A549 (cell line): ENCODE data around the gene KCNAB3. TPM values are rescaled to one million over a fixed set of nuclear protein-coding genes. Genes with fewer than 3 reads are reported as not detected.

Experiments used
- ATAC-seq, 2 experiments: fragments of 200-7000 bp in 1 of 2; fragments of >200 bp in 1 of 2; cut with Nextera tagmentation in 1 of 2; cut with Tn5 transposase in 1 of 2; 3 replicates each; pipeline versions ENCODE4 v1.8.0 to v1.9.1; 2018 to 2020; ENCODE audit warnings: mild to moderate bottlenecking in 1 of 2, moderate library complexity in 1 of 2
- CTCF ChIA-PET: fragments of 300-600 bp; sonication (Branson Sonifier 250); formaldehyde crosslinking; extraction: SDS; loops from one replicate; lab custom pipeline; 2021; ENCODE audit warnings: antibody characterized with exemption, inconsistent platforms; lab: Yijun Ruan, JAX
- POLR2A ChIA-PET: fragments of 350-600 bp; formaldehyde crosslinking; extraction: SDS; loops from one replicate; lab custom pipeline; 2021; ENCODE audit warnings: antibody characterized with exemption, inconsistent platforms; lab: Yijun Ruan, JAX
- DNase-seq, 2 experiments: peaks; one replicate each; pipeline versions ENCODE4 v3.0.0 to v3.0.0-alpha.2; 2011 to 2016; ENCODE audit warnings: low read depth in 1 of 2, low spot score in 1 of 2
- FAIRE-seq: peaks from 2 replicates; lab custom pipeline; 2011; peaks lifted over from hg19 to GRCh38; lab: Jason Lieb, UNC
- H3K27ac ChIP-seq, 2 experiments: fragments of >200 bp; sonication (Bioruptor Twin); formaldehyde crosslinking; 3 replicates each; pipeline ENCODE4 v1.5.1; 2016 to 2017
- H3K4me1 ChIP-seq: fragments of >200 bp; sonication (Bioruptor Twin); formaldehyde crosslinking; 3 replicates; pipeline ENCODE4 v1.6.1; 2016
- H3K4me2 ChIP-seq: fragments of >200 bp; sonication (Bioruptor Twin); formaldehyde crosslinking; 3 replicates; pipeline ENCODE4 v1.6.1; 2016
- H3K4me3 ChIP-seq: fragments of >200 bp; sonication (Bioruptor Twin); formaldehyde crosslinking; 3 replicates; pipeline ENCODE4 v1.5.1; 2016
- H3K9me3 ChIP-seq: fragments of >200 bp; sonication (Bioruptor Twin); formaldehyde crosslinking; 3 replicates; pipeline ENCODE4 v1.6.1; 2016
- BHLHE40 ChIP-seq: IDR thresholded peaks from 2 replicates; pipeline ENCODE4 v1.6.1; 2012; ENCODE audit warnings: low read depth, low read length, inconsistent platforms
- CBX2 ChIP-seq: fragments of 200-600 bp; sonication (generic); IDR thresholded peaks from 2 replicates; pipeline ENCODE4 v1.6.1; 2016; ENCODE audit warnings: low read depth, mild to moderate bottlenecking, borderline replicate concordance
- CHD2 ChIP-seq: fragments of 150-350 bp; IDR thresholded peaks from 2 replicates; pipeline ENCODE4 v1.6.1; 2014; ENCODE audit warnings: low read length; ENCODE audit not compliant: partially characterized antibody
- ESRRA ChIP-seq: fragments of 150-350 bp; IDR thresholded peaks from 2 replicates; pipeline ENCODE4 v1.6.1; 2014; ENCODE audit warnings: mild to moderate bottlenecking, low read length, borderline replicate concordance
- FOSL2 ChIP-seq, 2 experiments: fragments of 450-650 bp in 1 of 2; fragments of >200 bp in 1 of 2; sonication (Bioruptor Twin) in 1 of 2; formaldehyde crosslinking; IDR thresholded peaks; 2 replicates each; pipeline versions ENCODE4 v1.5.0 to v1.6.1; 2016 to 2020; ENCODE audit warnings: mild to moderate bottlenecking in 1 of 2, moderate library complexity in 1 of 2
- FOXS1 ChIP-seq: fragments of 250-450 bp; sonication (Bioruptor Pico); IDR thresholded peaks from 2 replicates; pipeline ENCODE4 v1.5.0; 2020; ENCODE audit warnings: mild to moderate bottlenecking, moderate library complexity
- GATA3 ChIP-seq: IDR thresholded peaks from 2 replicates; pipeline ENCODE4 v1.6.1; 2012; ENCODE audit warnings: borderline replicate concordance
- HMGXB4 ChIP-seq: fragments of 250-450 bp; sonication (Bioruptor Pico); IDR thresholded peaks from 2 replicates; pipeline ENCODE4 v1.5.0; 2021; ENCODE audit warnings: mild to moderate bottlenecking, moderate library complexity, borderline replicate concordance
- JUN ChIP-seq, 2 experiments: fragments of >200 bp; sonication (Bioruptor Twin); formaldehyde crosslinking; IDR thresholded peaks; 2 replicates in 1 of 2; 3 replicates in 1 of 2; pipeline ENCODE4 v1.6.1; 2016 to 2017
- KDM5A ChIP-seq: fragments of 200-600 bp; sonication (generic); IDR thresholded peaks from 2 replicates; pipeline ENCODE4 v1.6.1; 2016; ENCODE audit warnings: antibody characterized with exemption, mild to moderate bottlenecking
- MAFK ChIP-seq: fragments of 450-650 bp; IDR thresholded peaks from 2 replicates; pipeline ENCODE4 v1.6.1; 2014; ENCODE audit not compliant: partially characterized antibody
- NR3C1 ChIP-seq: fragments of >200 bp; sonication (Bioruptor Twin); formaldehyde crosslinking; IDR thresholded peaks from 3 replicates; pipeline ENCODE4 v1.6.1; 2017
- POLR2A ChIP-seq: IDR thresholded peaks from 2 replicates; pipeline ENCODE4 v1.6.1; 2012; ENCODE audit warnings: mild to moderate bottlenecking, low read length
- POLR2AphosphoS2 ChIP-seq: conservative IDR thresholded peaks from 2 replicates; pipeline ENCODE4 v1.6.1; 2012; ENCODE audit warnings: low read length, improper control_type of control experiment, inconsistent platforms
- RAD21 ChIP-seq, 2 experiments: fragments of >200 bp in 1 of 2; sonication (Bioruptor Twin) in 1 of 2; formaldehyde crosslinking in 1 of 2; IDR thresholded peaks in 1 of 2; conservative IDR thresholded peaks in 1 of 2; 2 replicates in 1 of 2; 3 replicates in 1 of 2; pipeline ENCODE4 v1.6.1; 2012 to 2018; ENCODE audit warnings: inconsistent platforms in 1 of 2
- TP53 ChIP-seq: fragments of 250-450 bp; sonication (Bioruptor Pico); IDR thresholded peaks from 2 replicates; pipeline ENCODE4 v1.5.0; 2021; ENCODE audit warnings: mild to moderate bottlenecking, moderate library complexity
- ZC3H11A ChIP-seq: fragments of 450-650 bp; IDR thresholded peaks from 2 replicates; pipeline ENCODE4 v1.6.1; 2014; ENCODE audit warnings: antibody characterized with exemption, mild to moderate bottlenecking
- ZFP36 ChIP-seq: fragments of 450-650 bp; IDR thresholded peaks from 2 replicates; pipeline ENCODE4 v1.6.1; 2014; ENCODE audit warnings: borderline replicate concordance; ENCODE audit not compliant: partially characterized antibody
- ZSCAN20 ChIP-seq: fragments of 250-450 bp; sonication (Bioruptor Pico); IDR thresholded peaks from 2 replicates; pipeline ENCODE4 v1.8.0; 2022; ENCODE audit warnings: mild to moderate bottlenecking, moderate library complexity
- WGBS: methylation state at CpG from one replicate; pipeline ENCODE4 v1.1.6; 2017; ENCODE audit errors: missing lambda C conversion rate; 5-methylcytosine and 5-hydroxymethylcytosine counted together
- polyA plus RNA-seq, 4 experiments: library from polyadenylated mRNA; depleted of rRNA in 3 of 4; stranded (reverse); fragments of >200 nt; fragmentation: RNase III in 1 of 4; extraction: RNeasy Plus Mini Kit Qiagen cat#74134 plus additional on column Dnase treatment in 1 of 4; gene quantifications; 2 replicates in 3 of 4; 3 replicates in 1 of 4; pipeline ENCODE4 v1.2.3, GENCODE V29; 2011 to 2017
- TF ChIP-seq, protein P1 (sequence below): fragments of >200 bp; sonication (Bioruptor Twin); formaldehyde crosslinking; IDR thresholded peaks from 3 replicates; pipeline ENCODE4 v1.6.1; 2016
- TF ChIP-seq, protein P2 (sequence below): fragments of 200-600 bp; sonication (generic); IDR thresholded peaks from 2 replicates; pipeline ENCODE4 v1.6.1; 2016; ENCODE audit warnings: antibody characterized with exemption, mild to moderate bottlenecking, moderate library complexity

Gene KCNAB3
- polyA plus RNA-seq, 2 of the 4 experiments (the other 2 are of a cell fraction), result 2.7 to 3.2 TPM

DNA sequence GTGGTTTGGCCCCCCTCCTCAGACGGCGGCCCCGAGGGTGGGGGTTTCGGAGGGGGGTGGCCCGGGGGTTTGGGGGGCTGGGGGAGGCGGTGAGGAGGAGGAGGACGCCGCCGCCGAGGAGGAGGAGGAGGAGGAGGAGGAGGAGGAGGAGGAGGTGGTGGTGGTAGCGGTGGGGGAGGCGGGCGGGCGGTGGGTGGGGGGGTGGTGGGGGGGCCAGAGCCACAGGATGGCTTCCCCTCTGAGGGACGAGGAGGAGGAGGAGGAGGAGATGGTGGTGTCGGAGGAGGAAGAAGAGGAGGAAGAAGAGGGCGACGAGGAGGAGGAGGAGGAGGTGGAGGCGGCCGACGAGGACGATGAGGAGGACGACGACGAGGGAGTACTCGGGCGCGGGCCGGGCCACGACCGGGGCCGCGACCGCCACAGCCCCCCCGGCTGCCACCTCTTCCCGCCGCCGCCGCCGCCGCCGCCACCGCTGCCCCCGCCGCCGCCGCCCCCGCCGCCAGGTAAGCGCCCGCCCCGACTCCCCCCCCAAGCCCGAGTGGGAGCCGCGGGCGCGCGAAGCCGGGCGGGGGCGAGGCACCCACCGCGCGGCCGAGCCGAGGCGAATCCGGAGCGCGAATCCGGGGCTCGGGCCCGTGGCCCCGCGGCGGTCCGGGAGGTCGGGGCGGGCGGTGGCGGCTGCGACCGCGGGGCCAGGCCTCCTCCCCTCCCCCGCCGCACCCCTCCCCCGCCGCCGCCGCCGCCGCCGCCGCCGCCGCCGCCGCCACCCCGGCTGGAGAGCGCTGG lies 44.9 kb downstream of the KCNAB3 start:
- Histone ChIP-seq H3K4me3 (peak overlapping the region; percentile 70), H3K27ac (peak overlapping the region; percentile 98), H3K9me3 (no peaks in the 10 kb centered on the region), H3K4me1 (peaks cover 35% of the 10 kb centered on the region), H3K4me2 (peak overlapping the region; percentile 92)
- POLR2A ChIA-PET, result interaction anchor here (0.6 to 1.8 kb wide), 4 partner anchors 28 to 1954 kb away, joined by 3 to 8 read pairs (median 6); partner anchors contain the start of gene NAA38
- ATAC-seq, result no peak
- CTCF ChIA-PET, result interaction anchor here (0.6 to 2.6 kb wide), 2 partner anchors 23 to 190 kb away, joined by 3 to 15 read pairs; no protein-coding TSS in a partner anchor
- FAIRE-seq, result no peak
- TF ChIP-seq, protein P1, sequence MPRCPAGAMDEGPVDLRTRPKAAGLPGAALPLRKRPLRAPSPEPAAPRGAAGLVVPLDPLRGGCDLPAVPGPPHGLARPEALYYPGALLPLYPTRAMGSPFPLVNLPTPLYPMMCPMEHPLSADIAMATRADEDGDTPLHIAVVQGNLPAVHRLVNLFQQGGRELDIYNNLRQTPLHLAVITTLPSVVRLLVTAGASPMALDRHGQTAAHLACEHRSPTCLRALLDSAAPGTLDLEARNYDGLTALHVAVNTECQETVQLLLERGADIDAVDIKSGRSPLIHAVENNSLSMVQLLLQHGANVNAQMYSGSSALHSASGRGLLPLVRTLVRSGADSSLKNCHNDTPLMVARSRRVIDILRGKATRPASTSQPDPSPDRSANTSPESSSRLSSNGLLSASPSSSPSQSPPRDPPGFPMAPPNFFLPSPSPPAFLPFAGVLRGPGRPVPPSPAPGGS, result peak; percentile 24; the same call in 1 of the 3 replicates
- no peak for TF ChIP-seq ESRRA
- no peak for TF ChIP-seq CHD2
- peak; percentile 31 for TF ChIP-seq POLR2A
- TF ChIP-seq, protein P2, sequence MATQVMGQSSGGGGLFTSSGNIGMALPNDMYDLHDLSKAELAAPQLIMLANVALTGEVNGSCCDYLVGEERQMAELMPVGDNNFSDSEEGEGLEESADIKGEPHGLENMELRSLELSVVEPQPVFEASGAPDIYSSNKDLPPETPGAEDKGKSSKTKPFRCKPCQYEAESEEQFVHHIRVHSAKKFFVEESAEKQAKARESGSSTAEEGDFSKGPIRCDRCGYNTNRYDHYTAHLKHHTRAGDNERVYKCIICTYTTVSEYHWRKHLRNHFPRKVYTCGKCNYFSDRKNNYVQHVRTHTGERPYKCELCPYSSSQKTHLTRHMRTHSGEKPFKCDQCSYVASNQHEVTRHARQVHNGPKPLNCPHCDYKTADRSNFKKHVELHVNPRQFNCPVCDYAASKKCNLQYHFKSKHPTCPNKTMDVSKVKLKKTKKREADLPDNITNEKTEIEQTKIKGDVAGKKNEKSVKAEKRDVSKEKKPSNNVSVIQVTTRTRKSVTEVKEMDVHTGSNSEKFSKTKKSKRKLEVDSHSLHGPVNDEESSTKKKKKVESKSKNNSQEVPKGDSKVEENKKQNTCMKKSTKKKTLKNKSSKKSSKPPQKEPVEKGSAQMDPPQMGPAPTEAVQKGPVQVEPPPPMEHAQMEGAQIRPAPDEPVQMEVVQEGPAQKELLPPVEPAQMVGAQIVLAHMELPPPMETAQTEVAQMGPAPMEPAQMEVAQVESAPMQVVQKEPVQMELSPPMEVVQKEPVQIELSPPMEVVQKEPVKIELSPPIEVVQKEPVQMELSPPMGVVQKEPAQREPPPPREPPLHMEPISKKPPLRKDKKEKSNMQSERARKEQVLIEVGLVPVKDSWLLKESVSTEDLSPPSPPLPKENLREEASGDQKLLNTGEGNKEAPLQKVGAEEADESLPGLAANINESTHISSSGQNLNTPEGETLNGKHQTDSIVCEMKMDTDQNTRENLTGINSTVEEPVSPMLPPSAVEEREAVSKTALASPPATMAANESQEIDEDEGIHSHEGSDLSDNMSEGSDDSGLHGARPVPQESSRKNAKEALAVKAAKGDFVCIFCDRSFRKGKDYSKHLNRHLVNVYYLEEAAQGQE, result no peak
- WGBS, result under 1% methylated on average over 32 of the region's 100 CpGs
- no peak for DNase-seq

DNA sequence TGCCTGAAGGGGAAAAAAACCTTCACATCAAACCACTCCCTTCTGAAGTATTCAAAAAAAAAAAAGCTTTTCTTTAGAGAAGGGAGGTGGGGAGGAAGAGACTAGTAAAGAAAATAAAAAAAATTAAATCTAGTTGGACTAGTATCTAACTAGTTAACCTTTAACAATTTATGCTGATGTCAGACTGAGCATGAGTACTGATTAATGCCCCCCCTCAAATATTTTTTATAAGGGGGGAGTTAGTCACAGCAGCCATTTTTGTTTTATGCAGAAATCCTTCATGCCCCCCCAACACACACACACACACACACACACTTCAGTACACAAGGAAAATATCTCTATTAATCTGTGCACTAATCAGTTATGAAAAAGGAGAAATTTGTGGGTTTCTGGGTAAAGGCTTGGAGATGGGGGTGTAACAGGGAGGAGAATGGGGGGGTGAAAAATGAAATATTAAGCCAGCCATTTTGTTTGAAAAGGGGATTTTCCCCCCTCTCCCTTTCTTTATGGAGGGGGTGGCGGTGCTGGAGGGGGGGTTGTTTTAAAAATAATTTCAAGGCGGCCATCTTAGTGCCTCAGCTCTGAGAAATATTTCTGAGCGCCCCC lies 45.8 kb downstream of the KCNAB3 start:
- TF ChIP-seq GATA3, result peak; percentile 28; the same call in 1 of the 2 replicates
- no peak for TF ChIP-seq TP53 (CRISPR knock-in tag)
- peak; percentile 52 for TF ChIP-seq MAFK
- peak in 1 of 2 experiments; percentile 28; a peak in 1 of 5 replicates for TF ChIP-seq JUN (IDR thresholded peaks at IDR 0.05)
- TF ChIP-seq FOXS1 (CRISPR knock-in tag), result 0 out of 2 replicates have a peak, but pooled peaks have one; percentile 7
- TF ChIP-seq ZSCAN20 (CRISPR knock-in tag), result no peak
- TF ChIP-seq ZC3H11A, result no peak
- no peak for TF ChIP-seq FOSL2 (IDR thresholded peaks at IDR 0.05)
- TF ChIP-seq FOSL2 (CRISPR knock-in tag; IDR thresholded peaks at IDR 0.05), result peak; percentile 40; the same call in 1 of the 2 replicates
- ATAC-seq (no peak), FAIRE-seq (no peak), DNase-seq (peak; percentile 57 to 66)
- Histone ChIP-seq H3K4me2 (peak overlapping the region; percentile 92), H3K4me1 (peaks cover 26% of the 10 kb centered on the region), H3K9me3 (no peaks in the 10 kb centered on the region), H3K4me3 (peak overlapping the region; percentile 70), H3K27ac (peak overlapping the region; percentile 98)
- under 1% methylated on average over 3 of the region's 3 CpGs for WGBS
- ChIA-PET CTCF (interaction anchor here (0.6 to 2.6 kb wide), 4 partner anchors 12 to 624 kb away, joined by 3 to 15 read pairs (median 3); no protein-coding TSS in a partner anchor), POLR2A (interaction anchor here (0.7 to 1.6 kb wide), 5 partner anchors 13 to 1954 kb away, joined by 3 to 7 read pairs (median 5); partner anchors contain the start of genes NAA38 and RNF227)

- ChIA-PET CTCF (interaction anchor here (0.7 to 2.6 kb wide), 10 partner anchors 16 to 192 kb away, joined by 3 to 15 read pairs (median 4); partner anchors contain the start of gene NAA38), POLR2A (interaction anchor here (1.1 to 1.6 kb wide), 2 partner anchors 14 to 26 kb away, joined by 4 to 6 read pairs; partner anchors contain the start of gene NAA38)
- WGBS, result 97% methylated on average over 3 of the region's 3 CpGs
- Histone ChIP-seq H3K4me3 (no peak overlapping the region), H3K4me2 (peak overlapping the region; percentile 92), H3K27ac (peak overlapping the region in 1 of 2 experiments; percentile 98; a peak in 3 of 6 replicates), H3K9me3 (no peaks in the 10 kb centered on the region), H3K4me1 (peaks cover 16% of the 10 kb centered on the region)
- ATAC-seq (no peak), FAIRE-seq (no peak), DNase-seq (no peak)
- TF ChIP-seq ZSCAN20 (CRISPR knock-in tag) (no peak), BHLHE40 (no peak), CBX2 (no peak), FOXS1 (CRISPR knock-in tag) (no peak), NR3C1 (no peak), KDM5A (no peak), HMGXB4 (CRISPR knock-in tag) (no peak), ZFP36 (no peak), RAD21 (conservative IDR thresholded peaks at IDR 0.05 in 1 of 2, IDR thresholded peaks at IDR 0.05 in 1 of 2) (no peak), POLR2AphosphoS2 (no peak)
- TF ChIP-seq, protein P1, result no peak
These were observed 47.0 kb downstream of the KCNAB3 start for GRCh38 chr17:7882629-7883028.
